ENCODE data around the gene NKAIN4.
"Not testable (repeated sequence)": the region's sequence is repeated elsewhere in the genome, so short reads cannot be mapped to it uniquely, and the experiment has no call there.

- peak; percentile 39; the same call in 1 of the 2 replicates for TF ChIP-seq CTCF (conservative IDR thresholded peaks at IDR 0.05; ENCODE audit: low read length)
- not testable (repeated sequence) for TF ChIP-seq EZH2phosphoT487 (IDR thresholded peaks at IDR 0.05; ENCODE audit: borderline replicate concordance, low read depth, low read length)
These were observed 2.9 kb downstream of the NKAIN4 start for GRCh38 chr20:63251350-63251749.

All from OCI-LY7 (cell line).